ENCODE results near the gene CEP44.
"Not testable (repeated sequence)": the region's sequence is repeated elsewhere in the genome, so short reads cannot be mapped to it uniquely, and the experiment has no call there.

The CEP44 gene

GRCh38 chr4:174332741-174333493 is 49.2 kb downstream of the CEP44 start:
- peak; percentile 47 for DNase-seq

- DNase-seq = no peak
Measured at GRCh38 chr4:174334628-174335027, 50.9 kb downstream of the CEP44 start.

GRCh38 chr4:174340714-174341113 is 57.0 kb downstream of the CEP44 start:
- DNase-seq = peak; percentile 64

- no peak for DNase-seq
Measured at GRCh38 chr4:174349156-174349555, 65.4 kb downstream of the CEP44 start.

GRCh38 chr4:174352061-174352819 is 68.5 kb downstream of the CEP44 start:
- no peak for DNase-seq

- DNase-seq = no peak
Measured at GRCh38 chr4:174357321-174357720, 73.6 kb downstream of the CEP44 start.

GRCh38 chr4:174358410-174358809 is 74.7 kb downstream of the CEP44 start:
- no peak for DNase-seq

GRCh38 chr4:174358829-174359228 is 75.1 kb downstream of the CEP44 start:
- peak; percentile 43 for DNase-seq

GRCh38 chr4:174362340-174362739 is 78.6 kb downstream of the CEP44 start:
- no peak for DNase-seq

- not testable (repeated sequence) for DNase-seq
Measured at GRCh38 chr4:174363782-174364181, 80.1 kb downstream of the CEP44 start.

- DNase-seq = peak; percentile 42
Measured at GRCh38 chr4:174365018-174365587, 81.4 kb downstream of the CEP44 start.

- DNase-seq = no peak
Measured at GRCh38 chr4:174369985-174370384, 86.3 kb downstream of the CEP44 start.

- DNase-seq = no peak
Measured at GRCh38 chr4:174373821-174374220, 90.1 kb downstream of the CEP44 start.

GRCh38 chr4:174375422-174375821 is 91.7 kb downstream of the CEP44 start:
- no peak for DNase-seq

GRCh38 chr4:174377613-174378012 is 93.9 kb downstream of the CEP44 start:
- DNase-seq = no peak

GRCh38 chr4:174378951-174379350 is 95.2 kb downstream of the CEP44 start:
- DNase-seq = no peak

GRCh38 chr4:174380206-174380605 is 96.5 kb downstream of the CEP44 start:
- DNase-seq = not testable (repeated sequence)

- DNase-seq = no peak
Measured at GRCh38 chr4:174380699-174381439, 97.2 kb downstream of the CEP44 start.

- DNase-seq = no peak
Measured at GRCh38 chr4:174381440-174381800, 97.7 kb downstream of the CEP44 start.
